H1 (cell line): ENCODE measurements around the gene TMEM236. TPM values are rescaled to one million over a fixed set of nuclear protein-coding genes. Genes with fewer than 3 reads are reported as not detected.

Source experiments
- CEBPB ChIP-seq: IDR thresholded peaks from 2 replicates; pipeline ENCODE4 v1.6.1; 2012; ENCODE audit warnings: low read depth, low read length
- FOSL1 ChIP-seq: IDR thresholded peaks from 2 replicates; pipeline ENCODE4 v1.6.1; 2011; ENCODE audit warnings: mild to moderate bottlenecking, low read depth, low read length, moderate library complexity; ENCODE audit not compliant: insufficient read depth
- KDM1A ChIP-seq: fragments of 200-600, 300-600 bp; sonication (generic); IDR thresholded peaks from 2 replicates; pipeline ENCODE4 v1.7.1; 2016; ENCODE audit warnings: mild to moderate bottlenecking, low read length, borderline replicate concordance
- POLR2A ChIP-seq, 2 experiments: IDR thresholded peaks; 1 replicate in 1 of 2; 2 replicates in 1 of 2; pipeline ENCODE4 v1.6.1; 2011; ENCODE audit warnings: low read depth in 2 of 2, low read length in 2 of 2, mild to moderate bottlenecking in 2 of 2; ENCODE audit errors: control extremely low read depth in 1 of 2
- polyA plus RNA-seq, 7 experiments: library from polyadenylated mRNA; depleted of rRNA in 3 of 7; stranded (reverse) in 5 of 7; unstranded in 2 of 7; fragments of >200 nt in 5 of 7; fragments of 200-250 nt in 2 of 7; gene quantifications; 1 replicate in 5 of 7; 2 replicates in 1 of 7; 4 replicates in 1 of 7; pipeline versions ENCODE4 v1.2.1 to v1.2.3, GENCODE V29; 2011 to 2013; ENCODE audit warnings: missing spikeins in 2 of 7, mixed read lengths in 2 of 7
- total RNA-seq: library from RNA; stranded (reverse); fragmentation: NEBNext Ultra II Directional; extraction: Animal tissue kit (Norgen Biotek cat#: 25700); gene quantifications from 2 replicates; pipeline ENCODE4 v1.2.1, GENCODE V29; 2021

TMEM236 gene
- total and polyA plus RNA-seq, 2 of the 8 experiments (the other 6 are each of a cell fraction or from before 2014, with no cell fraction given): 0.02 to 0.07 TPM

- TF ChIP-seq POLR2A (IDR thresholded peaks at IDR 0.05; ENCODE audit: control extremely low read depth in 1 of 2, low read depth in 2 of 2, low read length in 2 of 2): no peak
- TF ChIP-seq CEBPB: no peak
- no peak for TF ChIP-seq KDM1A
- no peak for TF ChIP-seq FOSL1
These were observed 16.5 kb downstream of the TMEM236 start (continued) for GRCh38 chr10:17768496-17768895.
